Activated CD4-positive, alpha-beta memory T cell treated with anti-CD3 and anti-CD28 coated beads, Interleukin-2, amount 10 ng/mL, durations not matched to agents 7 days and 5 days (primary cell): Measurements from ENCODE around the gene AGO3. TPM values are rescaled to one million over a fixed set of nuclear protein-coding genes. Genes with fewer than 3 reads are reported as not detected.
A peak's percentile ranks its signal among the peaks of the same experiment; 100 is the strongest.
"Not testable (repeated sequence)": the region's sequence is repeated elsewhere in the genome, so short reads cannot be mapped to it uniquely, and the experiment has no call there.

Source experiments
- CTCF ChIA-PET: fragments of 350-600 bp; sonication (Branson Sonifier 250); formaldehyde crosslinking; loops from one replicate; lab custom pipeline; 2021; ENCODE audit warnings: antibody characterized with exemption, inconsistent platforms; lab: Charles Lee
- POLR2A ChIA-PET: fragments of 350-600 bp; sonication (Branson Sonifier 250); formaldehyde crosslinking; loops from one replicate; lab custom pipeline; 2021; ENCODE audit warnings: antibody characterized with exemption; lab: Charles Lee
- DNase-seq: peaks from one replicate; pipeline ENCODE4 v3.0.0-alpha.2; 2020
- H3K27ac Mint-ChIP-seq: one replicate; pipeline ENCODE4 v1.8.0; 2021; ENCODE audit warnings: mild to moderate bottlenecking, mixed read lengths
- H3K27me3 Mint-ChIP-seq: one replicate; pipeline ENCODE4 v1.8.0; 2021; ENCODE audit warnings: mixed read lengths
- H3K36me3 Mint-ChIP-seq: one replicate; pipeline ENCODE4 v1.8.0; 2021; ENCODE audit warnings: low read depth, mixed read lengths
- H3K4me1 Mint-ChIP-seq: one replicate; pipeline ENCODE4 v1.8.0; 2021; ENCODE audit warnings: mixed read lengths
- H3K4me3 Mint-ChIP-seq: one replicate; pipeline ENCODE4 v1.8.0; 2021; ENCODE audit warnings: mild to moderate bottlenecking, mixed read lengths
- H3K9me3 Mint-ChIP-seq: one replicate; pipeline ENCODE4 v1.8.0; 2021; ENCODE audit warnings: mixed read lengths
- total RNA-seq, 2 experiments: library from RNA; stranded (reverse); gene quantifications; one replicate each; pipeline ENCODE4 v1.2.3, GENCODE V29; 2021

AGO3 gene
- total RNA-seq, 2 experiments from 2014 or later = 22.2 to 22.8 TPM

DNA sequence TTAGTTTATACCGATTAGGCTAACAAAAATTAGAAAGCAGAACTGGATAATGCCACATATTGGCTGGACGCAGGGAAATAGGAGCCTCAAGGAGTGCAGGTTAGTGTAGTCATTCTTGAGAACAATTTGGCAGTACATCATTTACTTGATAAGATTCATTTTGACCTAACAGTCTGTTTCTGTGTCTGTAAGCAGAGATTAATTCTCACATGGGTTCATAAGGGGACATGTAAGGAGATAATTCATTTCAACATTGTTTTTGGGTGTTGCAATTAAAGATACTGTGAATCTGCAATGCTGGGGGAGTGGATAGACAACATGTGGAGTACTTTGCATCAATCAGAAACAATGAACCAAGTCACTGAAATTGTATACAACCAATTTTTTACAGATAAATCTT, 32.0 kb downstream of the AGO3 start:
- no peaks in the 10 kb centered on the region for H3K27me3 Mint-ChIP-seq
- no peak overlapping the region for H3K27ac Mint-ChIP-seq
- no peaks in the 10 kb centered on the region for H3K4me1 Mint-ChIP-seq
- H3K36me3 Mint-ChIP-seq = peaks cover 9% of the 10 kb centered on the region
- no peak overlapping the region for H3K4me3 Mint-ChIP-seq
- H3K9me3 Mint-ChIP-seq = no peaks in the 10 kb centered on the region
- ChIA-PET CTCF (no interaction called here), POLR2A (no interaction called here)
- DNase-seq = no peak

DNA sequence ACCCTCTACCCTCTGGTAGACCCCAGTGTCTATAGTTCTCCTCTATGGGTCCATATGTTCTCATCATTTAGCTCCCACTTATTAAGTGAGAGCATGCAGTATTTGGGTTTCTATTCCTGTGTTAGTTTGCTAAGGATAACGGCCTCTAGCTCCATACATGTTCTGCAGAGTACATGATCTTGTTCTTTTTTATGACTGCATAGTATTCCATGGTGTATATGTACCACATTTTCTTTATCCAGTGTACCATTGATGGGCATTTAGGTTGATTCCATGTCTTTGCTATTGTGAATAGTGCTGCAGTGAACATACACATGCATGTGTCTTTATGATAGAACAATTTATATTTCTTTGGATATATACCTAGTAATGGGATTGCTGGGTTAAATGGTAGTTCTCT, 33.4 kb downstream of the AGO3 start:
- H3K4me1 Mint-ChIP-seq, H3K4me3 Mint-ChIP-seq, H3K9me3 Mint-ChIP-seq, CTCF ChIA-PET, H3K27ac Mint-ChIP-seq, H3K27me3 Mint-ChIP-seq, POLR2A ChIA-PET, DNase-seq: not testable (repeated sequence)
- H3K36me3 Mint-ChIP-seq = peaks cover 19% of the 10 kb centered on the region

DNA sequence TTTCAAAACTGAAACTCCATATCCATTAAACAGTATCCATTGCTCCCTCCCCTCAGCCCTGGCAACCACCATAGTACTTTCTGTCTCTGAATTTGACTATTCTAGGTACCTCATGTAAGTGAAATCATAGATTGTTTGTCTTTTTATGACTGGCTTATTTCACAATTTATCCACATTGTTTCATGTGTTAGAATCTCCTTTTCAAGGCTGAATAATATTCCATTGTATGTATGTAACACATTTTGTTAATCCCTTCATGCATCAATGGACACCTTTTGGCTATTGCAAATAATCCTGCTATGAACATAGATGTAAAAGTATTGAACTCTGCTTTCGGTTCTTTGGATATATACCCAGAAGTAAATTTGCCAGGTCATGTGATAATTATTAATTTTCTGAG, 37.5 kb downstream of the AGO3 start:
- H3K27me3 Mint-ChIP-seq = no peaks in the 10 kb centered on the region
- H3K9me3 Mint-ChIP-seq = no peaks in the 10 kb centered on the region
- no peaks in the 10 kb centered on the region for H3K4me1 Mint-ChIP-seq
- H3K27ac Mint-ChIP-seq = no peak overlapping the region
- ChIA-PET POLR2A (no interaction called here), CTCF (no interaction called here)
- H3K4me3 Mint-ChIP-seq = no peak overlapping the region
- no peak for DNase-seq
- H3K36me3 Mint-ChIP-seq = peaks cover 32% of the 10 kb centered on the region

DNA sequence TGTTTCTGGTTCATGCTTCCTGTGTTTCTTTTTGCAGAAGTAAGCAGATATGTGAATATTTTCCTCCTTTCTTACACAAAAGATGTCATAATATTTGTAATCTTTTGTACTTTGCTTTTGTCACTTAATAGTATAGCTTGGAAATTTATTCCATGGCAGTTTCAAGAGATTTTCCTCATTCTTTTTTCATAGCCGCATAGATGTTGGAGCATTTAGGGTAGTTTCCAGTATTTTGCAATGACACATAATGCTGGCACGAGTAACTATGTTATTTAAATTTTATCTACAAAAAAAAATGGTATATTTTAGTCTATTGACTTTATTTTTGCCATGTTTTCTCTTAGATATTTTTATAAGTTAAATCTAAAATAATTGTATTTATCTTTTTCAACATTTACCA, 40.7 kb downstream of the AGO3 start:
- no peak overlapping the region for H3K4me3 Mint-ChIP-seq
- H3K27me3 Mint-ChIP-seq = no peaks in the 10 kb centered on the region
- no peak overlapping the region for H3K27ac Mint-ChIP-seq
- ChIA-PET CTCF (no interaction called here), POLR2A (no interaction called here)
- DNase-seq = no peak
- H3K4me1 Mint-ChIP-seq = peaks cover 7% of the 10 kb centered on the region
- H3K36me3 Mint-ChIP-seq = peaks cover 54% of the 10 kb centered on the region
- peaks cover 3% of the 10 kb centered on the region for H3K9me3 Mint-ChIP-seq

DNA sequence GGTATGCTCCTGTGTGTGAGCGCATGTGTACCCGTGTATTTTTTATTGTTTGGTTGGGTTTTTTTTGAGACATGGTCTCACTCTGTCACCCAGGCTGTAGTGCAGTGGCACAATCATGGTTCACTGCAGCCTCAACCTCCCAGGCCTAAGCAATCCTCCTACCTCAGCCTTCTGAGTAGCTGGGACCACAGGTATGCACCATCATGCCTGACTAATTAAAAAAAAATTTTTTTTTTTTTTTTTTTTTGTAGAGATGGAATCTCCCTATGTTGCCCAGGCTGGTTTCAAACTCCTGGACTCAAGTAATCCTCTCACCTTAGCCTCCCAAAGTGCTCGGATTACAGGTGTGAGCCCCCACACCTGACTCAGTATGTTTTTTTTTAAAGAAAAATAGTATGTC, 41.7 kb downstream of the AGO3 start:
- not testable (repeated sequence) for H3K27ac Mint-ChIP-seq, H3K4me3 Mint-ChIP-seq

DNA sequence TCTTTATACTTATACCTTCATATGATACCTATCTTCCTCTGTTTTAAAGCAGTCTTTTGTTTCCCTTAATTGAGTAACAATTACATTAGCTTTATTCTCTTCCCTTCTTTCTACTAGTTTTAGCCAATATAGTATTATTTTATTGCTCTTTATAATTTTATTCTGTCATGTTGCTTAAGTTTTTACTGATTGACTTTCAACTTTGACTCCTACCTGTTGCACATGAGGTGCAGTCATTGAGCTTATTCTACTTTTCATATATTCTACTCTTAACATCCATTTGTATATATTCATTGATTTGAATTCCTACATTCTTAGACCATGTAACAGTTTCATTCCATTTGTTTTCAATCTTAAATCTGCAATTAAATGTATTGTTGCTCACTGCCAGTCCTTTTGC, 49.2 kb downstream of the AGO3 start:
- Mint-ChIP-seq H3K4me1 (peaks cover 3% of the 10 kb centered on the region), H3K27me3 (no peaks in the 10 kb centered on the region), H3K36me3 (peaks cover 25% of the 10 kb centered on the region), H3K9me3 (no peaks in the 10 kb centered on the region), H3K27ac (no peak overlapping the region), H3K4me3 (no peak overlapping the region)
- DNase-seq = no peak
- POLR2A ChIA-PET = no interaction called here
- CTCF ChIA-PET = interaction anchor here (1.9 kb wide), 1 partner anchor 97 kb away, joined by 5 read pairs; the partner anchor contains the start of gene AGO1

More for the DNA sequence above, 41.7 kb downstream of the AGO3 start:
- H3K9me3 Mint-ChIP-seq, CTCF ChIA-PET, DNase-seq, POLR2A ChIA-PET, H3K4me1 Mint-ChIP-seq, H3K27me3 Mint-ChIP-seq: not testable (repeated sequence)
- H3K36me3 Mint-ChIP-seq = peaks cover 53% of the 10 kb centered on the region

DNA sequence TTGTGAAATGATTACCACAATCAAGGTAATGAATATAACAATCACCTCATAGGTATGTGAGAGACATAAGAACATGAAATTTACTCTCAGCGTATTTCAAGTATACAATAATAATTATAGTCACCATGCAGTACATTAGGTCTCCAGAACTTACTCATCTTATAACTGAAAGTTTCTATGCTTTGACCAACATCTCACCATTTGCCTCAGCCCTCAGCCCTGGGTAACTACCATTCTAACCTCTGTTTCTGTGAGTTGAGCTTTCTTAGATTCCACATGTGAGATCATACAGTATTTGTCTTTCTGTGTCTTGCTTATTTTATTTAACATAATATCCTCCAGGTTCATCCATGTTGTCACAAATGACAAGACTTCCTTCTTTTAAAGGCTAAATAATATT, 57.3 kb downstream of the AGO3 start:
- Mint-ChIP-seq H3K27ac (no peak overlapping the region), H3K4me1 (no peaks in the 10 kb centered on the region), H3K36me3 (peaks cover 14% of the 10 kb centered on the region), H3K9me3 (no peaks in the 10 kb centered on the region), H3K27me3 (no peaks in the 10 kb centered on the region), H3K4me3 (no peak overlapping the region)
- DNase-seq = no peak
- POLR2A ChIA-PET = interaction anchor here (1.3 kb wide), 1 partner anchor 21 kb away, joined by 5 read pairs; no protein-coding TSS in a partner anchor
- CTCF ChIA-PET = no interaction called here

DNA sequence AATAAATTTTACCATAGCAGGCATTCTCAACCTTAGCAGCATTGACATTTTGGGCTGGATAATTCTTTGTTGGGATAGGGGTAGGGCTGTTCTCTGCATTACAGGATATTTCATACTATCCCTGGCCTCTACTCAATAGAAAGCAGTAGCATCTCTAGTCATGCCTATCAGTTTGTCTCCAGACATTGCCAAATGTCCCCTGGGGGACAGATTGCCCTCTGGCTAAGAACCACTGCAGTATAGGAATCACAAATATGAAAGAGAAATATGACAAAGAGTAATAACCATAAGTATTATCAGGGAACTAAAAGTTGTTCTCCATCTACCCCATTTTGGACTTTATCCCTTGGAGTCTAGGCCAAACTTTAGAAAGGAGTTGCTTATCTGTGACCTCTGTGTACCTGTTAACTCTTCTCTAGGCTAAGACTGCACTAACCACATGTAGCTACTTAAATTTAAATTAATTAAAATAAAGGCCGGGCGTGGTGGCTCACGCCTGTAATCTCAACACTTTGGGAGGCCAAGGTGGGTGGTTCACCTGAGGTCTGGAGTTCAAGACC, 76.1 kb downstream of the AGO3 start:
- no peak overlapping the region for H3K27ac Mint-ChIP-seq
- ChIA-PET POLR2A (no interaction called here), CTCF (no interaction called here)

DNA sequence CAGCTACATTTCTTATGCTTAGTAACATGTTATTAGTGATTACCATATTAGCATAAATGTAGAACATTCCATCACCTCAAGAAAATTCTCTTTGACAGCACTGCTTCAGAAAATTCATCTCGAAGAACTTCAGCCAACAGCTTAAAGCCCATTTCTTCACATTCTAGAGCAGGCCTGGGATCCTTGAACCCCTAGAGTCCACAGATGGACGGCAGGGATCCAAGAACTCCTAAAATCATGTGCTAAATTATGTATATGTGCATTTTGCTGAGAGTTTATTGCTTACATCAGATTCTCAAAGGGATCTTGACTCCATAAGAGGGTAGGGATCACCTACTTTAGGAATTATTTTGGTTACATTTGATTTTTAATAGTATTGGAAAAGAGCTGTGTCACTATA, 76.8 kb downstream of the AGO3 start:
- H3K9me3 Mint-ChIP-seq = no peaks in the 10 kb centered on the region
- no peaks in the 10 kb centered on the region for H3K27me3 Mint-ChIP-seq
- H3K4me3 Mint-ChIP-seq = no peak overlapping the region
- H3K36me3 Mint-ChIP-seq = no peaks in the 10 kb centered on the region
- no peak overlapping the region for H3K27ac Mint-ChIP-seq
- ChIA-PET POLR2A (interaction anchor here (0.9 kb wide), 1 partner anchor 77 kb away, joined by 3 read pairs; the partner anchor contains the start of gene AGO3), CTCF (interaction anchor here (0.8 kb wide), 1 partner anchor 10 kb away, joined by 3 read pairs; no protein-coding TSS in a partner anchor)
- no peaks in the 10 kb centered on the region for H3K4me1 Mint-ChIP-seq
- no peak for DNase-seq

More for the DNA sequence above, 76.1 kb downstream of the AGO3 start:
- no peak for DNase-seq
- H3K27me3 Mint-ChIP-seq = no peaks in the 10 kb centered on the region
- H3K9me3 Mint-ChIP-seq = no peaks in the 10 kb centered on the region
- no peaks in the 10 kb centered on the region for H3K4me1 Mint-ChIP-seq
- H3K4me3 Mint-ChIP-seq = no peak overlapping the region
- no peaks in the 10 kb centered on the region for H3K36me3 Mint-ChIP-seq

DNA sequence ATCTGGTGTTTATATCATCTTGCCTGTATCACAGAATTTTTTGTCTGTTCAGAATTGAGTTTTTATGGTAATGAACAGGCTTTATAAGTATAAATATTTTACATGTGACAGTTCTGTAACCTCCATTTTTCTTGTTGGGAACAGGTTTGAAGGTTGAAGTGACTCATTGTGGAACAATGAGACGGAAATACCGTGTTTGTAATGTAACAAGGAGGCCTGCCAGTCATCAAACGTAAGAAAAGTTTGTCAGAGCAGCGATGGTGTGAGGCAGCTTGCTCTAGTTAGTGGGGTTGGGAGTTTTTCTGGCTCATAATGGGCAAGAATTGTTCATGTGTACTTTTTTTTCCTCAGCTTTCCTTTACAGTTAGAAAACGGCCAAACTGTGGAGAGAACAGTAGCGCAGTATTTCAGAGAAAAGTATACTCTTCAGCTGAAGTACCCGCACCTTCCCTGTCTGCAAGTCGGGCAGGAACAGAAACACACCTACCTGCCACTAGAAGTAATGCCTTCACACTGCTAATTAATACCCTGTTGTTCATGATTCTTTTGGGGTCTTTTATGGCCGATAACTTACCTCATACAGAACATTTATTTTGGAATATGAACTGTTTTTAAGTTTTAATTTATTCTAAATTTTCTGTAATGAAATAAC, 77.8 kb downstream of the AGO3 start:
- Mint-ChIP-seq H3K4me3 (no peak overlapping the region), H3K27me3 (no peaks in the 10 kb centered on the region), H3K9me3 (no peaks in the 10 kb centered on the region), H3K4me1 (no peaks in the 10 kb centered on the region), H3K27ac (no peak overlapping the region), H3K36me3 (peaks cover 6% of the 10 kb centered on the region)
- DNase-seq = no peak
- ChIA-PET POLR2A (interaction anchor here (0.9 to 1.3 kb wide), 2 partner anchors 21 to 78 kb away, joined by 3 to 5 read pairs; partner anchors contain the start of gene AGO3), CTCF (interaction anchor here (0.6 to 1.2 kb wide), 2 partner anchors 127 to 1445 kb away, joined by 3 to 4 read pairs; no protein-coding TSS in a partner anchor)

DNA sequence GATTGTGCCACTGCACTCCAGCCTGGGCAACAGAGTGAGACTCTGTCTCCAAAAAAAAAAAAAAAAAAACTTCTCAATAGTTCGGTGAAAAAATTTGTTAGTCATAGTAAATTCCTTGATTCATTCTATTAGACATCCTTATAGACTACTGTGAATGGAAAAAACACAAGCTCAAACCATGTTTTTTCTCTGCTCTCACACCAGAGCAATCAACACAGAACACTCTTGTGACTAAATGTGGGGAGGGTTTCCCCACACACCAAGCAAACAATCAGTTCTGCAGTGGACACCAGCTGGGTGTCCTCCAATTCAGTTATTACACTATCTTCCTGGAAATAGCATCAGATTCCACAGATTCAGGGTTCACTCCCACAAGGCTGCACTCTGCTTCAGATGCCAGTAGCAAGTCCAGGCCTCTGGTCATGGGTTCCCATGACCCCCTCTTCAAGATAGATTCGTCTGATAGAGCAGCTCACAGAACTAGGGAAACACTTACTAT, 83.9 kb downstream of the AGO3 start:
- peaks cover 29% of the 10 kb centered on the region for H3K36me3 Mint-ChIP-seq
- POLR2A ChIA-PET = no interaction called here

DNA sequence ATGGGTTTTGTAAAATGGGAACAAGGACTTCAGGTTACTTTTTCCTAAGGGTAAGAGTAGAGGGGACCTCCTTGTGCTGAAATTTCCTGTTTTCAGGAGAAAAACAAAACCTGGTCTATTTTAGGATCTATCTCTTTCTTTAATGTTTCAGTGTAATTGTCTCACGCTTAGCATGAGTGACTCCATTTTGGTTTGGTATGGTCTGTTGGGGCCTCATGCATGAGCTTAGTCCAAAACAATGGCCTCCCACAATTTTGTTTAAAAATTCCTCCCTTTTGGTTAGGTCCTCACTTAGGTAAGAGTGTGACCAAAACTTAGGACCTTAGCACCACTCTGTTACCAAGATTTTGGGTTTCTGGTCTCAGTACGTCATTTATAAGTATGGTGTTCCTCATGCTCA, 85.8 kb downstream of the AGO3 start:
- Mint-ChIP-seq H3K27me3 (no peaks in the 10 kb centered on the region), H3K27ac (no peak overlapping the region), H3K4me1 (no peaks in the 10 kb centered on the region), H3K36me3 (peaks cover 34% of the 10 kb centered on the region), H3K9me3 (no peaks in the 10 kb centered on the region), H3K4me3 (no peak overlapping the region)
- ChIA-PET POLR2A (no interaction called here), CTCF (no interaction called here)
- no peak for DNase-seq

More for the DNA sequence above, 83.9 kb downstream of the AGO3 start:
- no peak overlapping the region for H3K27ac Mint-ChIP-seq
- CTCF ChIA-PET = no interaction called here
- no peak overlapping the region for H3K4me3 Mint-ChIP-seq
- H3K4me1 Mint-ChIP-seq = no peaks in the 10 kb centered on the region
- H3K27me3 Mint-ChIP-seq = no peaks in the 10 kb centered on the region
- DNase-seq = no peak
- H3K9me3 Mint-ChIP-seq = no peaks in the 10 kb centered on the region

DNA sequence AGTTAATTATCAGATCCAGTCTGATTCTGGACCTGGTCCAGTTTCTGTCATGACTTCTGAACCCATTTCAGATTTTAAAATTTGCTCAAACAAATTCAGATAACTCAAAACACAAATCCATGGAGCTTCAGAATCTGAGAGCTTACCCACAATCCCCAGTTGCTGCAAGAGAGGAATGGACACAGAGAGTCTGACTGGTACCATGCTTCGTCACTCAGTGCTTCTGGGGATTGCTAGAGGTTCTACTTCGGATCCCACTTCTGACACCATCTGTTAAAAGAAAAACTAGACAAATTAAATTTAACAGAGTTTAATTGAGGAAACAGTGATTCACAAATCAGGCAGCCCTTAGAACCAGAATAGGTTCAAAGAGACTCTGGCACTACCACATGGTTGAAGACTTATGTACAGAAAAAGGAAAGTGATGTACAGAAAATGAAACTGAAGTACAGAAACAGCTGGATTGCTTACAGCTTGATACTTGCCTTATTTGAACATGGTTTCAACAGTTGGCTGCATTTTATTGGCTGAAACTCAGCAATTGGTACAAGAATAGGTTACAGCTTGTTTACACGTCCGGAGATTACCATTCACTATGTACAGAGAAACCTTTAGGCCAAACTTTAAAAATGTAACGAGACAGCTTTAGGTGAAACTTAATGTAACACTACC, 92.3 kb downstream of the AGO3 start:
- DNase-seq = no peak
- Mint-ChIP-seq H3K27me3 (no peaks in the 10 kb centered on the region), H3K36me3 (peaks cover 49% of the 10 kb centered on the region), H3K4me1 (peaks cover 13% of the 10 kb centered on the region), H3K27ac (peak overlapping the region; percentile 72), H3K9me3 (peaks cover 6% of the 10 kb centered on the region), H3K4me3 (peak overlapping the region; percentile 34)
- ChIA-PET CTCF (no interaction called here), POLR2A (interaction anchor here (1.2 to 1.3 kb wide), 2 partner anchors 16 to 92 kb away, joined by 3 to 5 read pairs; partner anchors contain the start of gene AGO3)
